Stomach (tissue), 4 donors: ENCODE results near the gene TRMT1.

Experiments used
- EP300 ChIP-seq: sonication (generic); formaldehyde crosslinking; IDR thresholded peaks from one replicate; pipeline ENCODE4 v1.6.1; 2017; ENCODE audit warnings: antibody characterized with exemption
- POLR2A ChIP-seq, 4 donors: fragments of 450-650 bp; IDR thresholded peaks; one replicate each; pipeline ENCODE4 v1.6.1; 2016; ENCODE audit warnings: antibody characterized with exemption in 4 of 4, control low read depth in 2 of 4, mild to moderate bottlenecking in 1 of 4, moderate library complexity in 1 of 4
- TF ChIP-seq, protein P1 (sequence below), 7 experiments: fragments of 450-650 bp in 4 of 7; fragments of 200-600 bp in 3 of 7; sonication (generic) in 3 of 7; IDR thresholded peaks; one replicate each; pipeline ENCODE4 v1.5.1; 2016 to 2019; ENCODE audit warnings: antibody characterized with exemption in 7 of 7, control low read depth in 2 of 7, mild to moderate bottlenecking in 1 of 7

DNA sequence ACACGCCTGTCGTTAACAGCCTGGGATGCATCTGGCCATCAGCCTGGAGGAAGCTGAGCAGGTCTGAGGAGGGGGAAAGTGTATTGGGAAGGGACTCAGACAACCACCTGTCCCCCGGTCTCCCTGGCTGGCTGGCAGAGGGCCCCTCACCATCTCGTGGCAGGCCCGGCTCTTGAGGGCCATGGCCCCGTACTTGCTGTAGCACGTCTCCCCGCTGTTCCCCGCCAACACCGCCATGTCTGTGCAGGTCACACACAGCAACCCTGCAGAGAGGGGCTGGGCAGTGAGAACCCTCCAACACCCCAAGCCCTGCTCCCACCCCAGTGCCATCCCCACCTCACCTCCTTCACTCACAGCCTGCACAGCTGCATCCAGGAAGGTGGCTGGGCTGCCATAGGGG, 4.0 kb downstream of the TRMT1 start:
- TF ChIP-seq, protein P1, sequence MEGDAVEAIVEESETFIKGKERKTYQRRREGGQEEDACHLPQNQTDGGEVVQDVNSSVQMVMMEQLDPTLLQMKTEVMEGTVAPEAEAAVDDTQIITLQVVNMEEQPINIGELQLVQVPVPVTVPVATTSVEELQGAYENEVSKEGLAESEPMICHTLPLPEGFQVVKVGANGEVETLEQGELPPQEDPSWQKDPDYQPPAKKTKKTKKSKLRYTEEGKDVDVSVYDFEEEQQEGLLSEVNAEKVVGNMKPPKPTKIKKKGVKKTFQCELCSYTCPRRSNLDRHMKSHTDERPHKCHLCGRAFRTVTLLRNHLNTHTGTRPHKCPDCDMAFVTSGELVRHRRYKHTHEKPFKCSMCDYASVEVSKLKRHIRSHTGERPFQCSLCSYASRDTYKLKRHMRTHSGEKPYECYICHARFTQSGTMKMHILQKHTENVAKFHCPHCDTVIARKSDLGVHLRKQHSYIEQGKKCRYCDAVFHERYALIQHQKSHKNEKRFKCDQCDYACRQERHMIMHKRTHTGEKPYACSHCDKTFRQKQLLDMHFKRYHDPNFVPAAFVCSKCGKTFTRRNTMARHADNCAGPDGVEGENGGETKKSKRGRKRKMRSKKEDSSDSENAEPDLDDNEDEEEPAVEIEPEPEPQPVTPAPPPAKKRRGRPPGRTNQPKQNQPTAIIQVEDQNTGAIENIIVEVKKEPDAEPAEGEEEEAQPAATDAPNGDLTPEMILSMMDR (IDR thresholded peaks at IDR 0.05), result no peak
- no peak for TF ChIP-seq POLR2A (IDR thresholded peaks at IDR 0.05)
- TF ChIP-seq EP300, result no peak
